22Rv1 (cell line): ENCODE results near the gene VMP1.

Experiments used
- H3K27ac ChIP-seq: fragments of 450-650 bp; 2 replicates; pipeline ENCODE4 v1.5.1; 2017
- CTCF ChIP-seq: fragments of 450-650 bp; IDR thresholded peaks from 2 replicates; pipeline ENCODE4 v1.5.1; 2017; ENCODE audit warnings: mild to moderate bottlenecking
- ZFX ChIP-seq: fragments of 450-650 bp; IDR thresholded peaks from 2 replicates; pipeline ENCODE4 v1.6.1; 2017; ENCODE audit warnings: antibody characterized with exemption, borderline replicate concordance

Gene VMP1

GRCh38 chr17:59890720-59891119 lies 183.3 kb downstream of the VMP1 start:
- no peak overlapping the region for H3K27ac ChIP-seq

More at GRCh38 chr17:59890720-59891119, 183.3 kb downstream of the VMP1 start:
- TF ChIP-seq CTCF (no peak), ZFX (no peak)
